HK-2 (cell line): ENCODE data around the gene FARP1.

Experiments
- DNase-seq: peaks from one replicate; pipeline ENCODE4 v3.0.0-alpha.2; 2018; ENCODE audit not compliant: unreplicated experiment

FARP1 gene

DNA sequence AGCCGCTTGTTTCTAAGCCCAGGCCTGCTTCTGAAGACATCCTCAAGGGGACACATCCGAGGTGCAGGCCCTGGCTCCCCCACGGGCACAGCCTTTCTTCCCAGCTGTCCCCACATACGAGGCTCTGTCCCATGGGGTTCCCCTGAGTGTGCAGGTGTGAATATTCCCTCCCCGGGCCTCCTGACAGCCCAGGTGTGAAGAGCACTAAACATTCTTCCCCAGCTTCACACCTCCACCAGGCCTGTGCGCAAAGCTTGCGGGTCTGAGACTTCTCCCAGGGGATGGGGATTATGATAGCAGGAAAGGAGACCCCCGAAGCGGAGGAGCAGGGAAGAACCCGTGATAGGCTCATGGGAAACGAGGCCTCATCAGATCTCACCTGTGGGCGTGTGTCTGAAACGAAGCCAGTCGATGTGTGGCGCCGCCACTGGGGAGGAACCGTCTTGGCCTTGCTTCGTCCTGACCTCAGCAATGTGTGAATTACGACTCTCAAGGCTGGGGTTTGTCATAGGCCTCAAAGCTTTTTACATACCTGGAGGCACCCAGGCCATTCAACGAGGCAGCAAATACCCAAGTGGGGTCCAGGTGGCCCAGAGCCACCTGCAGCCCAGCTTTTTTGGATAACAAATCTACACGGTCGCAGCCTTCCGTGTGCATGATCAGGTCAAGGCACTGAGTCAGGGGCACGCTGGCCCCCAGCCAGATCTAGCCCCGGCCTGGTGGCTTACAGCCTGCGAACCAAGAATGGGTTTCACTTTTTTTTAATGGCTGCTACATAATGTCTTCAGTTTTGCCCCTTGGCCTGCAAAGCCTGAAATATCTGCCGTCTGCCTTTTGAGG lies 299.7 kb downstream of the FARP1 start:
- no peak for DNase-seq

GRCh38 chr13:98443329-98443728 lies 300.4 kb downstream of the FARP1 start:
- peak; percentile 67 for DNase-seq

- no peak for DNase-seq
Observed at GRCh38 chr13:98443800-98444325, 301.0 kb downstream of the FARP1 start.

DNA sequence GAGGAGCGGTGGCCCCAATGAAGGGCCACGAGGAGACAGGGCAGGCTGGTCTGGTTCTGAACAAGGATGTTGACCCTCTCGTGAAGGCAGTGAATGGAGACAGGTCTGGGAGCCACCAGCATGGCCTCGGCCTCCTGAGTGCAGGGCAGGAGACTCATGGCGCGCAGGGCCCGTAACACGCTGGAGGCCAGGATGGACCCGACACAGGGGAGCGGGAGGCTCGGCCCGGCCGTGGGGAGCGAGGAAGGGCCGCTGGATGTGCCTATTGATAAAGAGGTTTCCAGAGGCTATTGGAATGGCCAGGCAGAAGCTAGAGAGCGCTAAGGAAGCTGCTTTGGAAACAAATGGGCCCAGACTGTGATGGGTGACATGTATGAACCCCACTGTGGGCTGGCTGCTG lies 301.5 kb downstream of the FARP1 start:
- DNase-seq, result no peak

DNA sequence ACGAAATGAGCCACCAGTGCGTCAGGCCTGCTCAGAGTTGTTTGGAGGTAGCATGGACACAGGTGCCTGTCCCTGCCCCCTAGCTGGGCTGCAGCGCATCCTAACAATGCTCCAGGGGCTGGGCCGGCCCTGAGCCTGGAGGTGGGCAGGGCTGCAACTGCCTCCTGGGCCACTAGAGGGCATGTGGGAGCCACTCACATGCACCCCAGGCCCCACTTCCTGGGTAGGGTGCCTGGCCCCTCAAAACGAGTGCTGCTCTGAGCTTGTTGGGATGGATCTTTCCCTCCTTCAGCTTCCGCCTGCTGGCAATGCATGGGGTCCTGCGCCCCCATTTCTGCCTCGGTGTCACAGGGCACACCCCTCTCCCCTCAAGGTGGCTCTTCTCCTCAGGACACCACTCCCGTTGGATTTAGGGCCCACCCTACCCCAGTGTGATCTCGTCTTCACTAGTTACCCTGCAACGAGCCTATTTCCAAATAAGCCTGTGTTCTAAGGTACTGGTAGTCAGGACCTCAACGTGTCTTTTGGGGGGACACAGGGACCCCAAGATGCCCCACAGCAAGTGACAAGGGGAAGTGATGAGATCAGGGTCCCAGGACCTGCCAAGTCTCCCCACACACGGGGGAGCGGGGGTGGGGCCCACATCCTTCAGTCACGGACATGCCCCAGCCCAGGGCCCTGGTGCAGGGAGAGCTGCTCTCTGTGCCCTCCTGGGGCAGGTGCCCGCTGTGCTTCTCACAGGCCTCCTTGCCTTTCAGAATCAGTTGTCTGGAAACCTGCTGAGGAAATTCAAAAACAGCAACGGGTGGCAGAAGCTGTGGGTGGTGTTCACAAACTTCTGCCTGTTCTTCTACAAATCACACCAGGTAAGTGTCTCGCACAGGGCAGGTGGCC lies 302.7 kb downstream of the FARP1 start:
- peak; percentile 65 for DNase-seq

DNA sequence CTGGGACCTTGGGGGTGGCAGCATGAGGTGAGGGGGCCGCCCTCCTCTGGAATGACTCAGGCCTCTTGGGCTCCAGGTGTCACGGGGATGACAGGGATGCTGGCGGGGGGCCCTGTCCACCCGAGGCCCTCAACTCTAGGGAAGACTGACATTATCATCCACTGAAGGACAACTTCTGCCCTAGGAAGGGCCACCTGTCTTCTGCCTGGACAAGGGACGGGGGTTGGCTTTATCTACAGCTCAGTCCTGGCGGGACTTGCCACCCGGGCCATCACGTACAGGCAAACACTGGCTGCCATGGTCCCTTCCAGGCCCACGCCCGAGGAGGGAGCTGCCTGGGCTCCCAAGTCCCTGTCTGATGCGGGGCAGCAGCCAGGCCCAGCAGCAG lies 303.3 kb downstream of the FARP1 start:
- no peak for DNase-seq

DNA sequence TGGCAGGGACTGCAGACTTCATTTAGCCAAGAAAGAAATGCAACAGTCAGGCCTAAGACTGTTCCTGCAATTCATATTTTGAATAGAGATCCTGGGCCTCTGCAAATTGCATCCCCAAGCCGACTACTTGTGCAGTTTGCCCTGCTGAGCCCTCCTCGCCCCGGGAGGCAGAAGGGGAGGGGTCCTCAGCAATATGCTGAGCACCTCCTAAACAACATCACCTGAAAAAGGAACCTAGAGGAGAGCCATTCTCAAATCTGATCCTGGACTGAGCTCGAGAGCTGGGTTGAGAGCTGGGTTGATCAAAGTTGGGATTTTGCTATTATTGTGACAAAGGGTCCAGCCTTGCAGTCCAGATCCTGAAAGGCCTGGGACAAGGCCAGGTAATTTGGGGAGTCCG lies 304.2 kb downstream of the FARP1 start:
- DNase-seq, result no peak

DNA sequence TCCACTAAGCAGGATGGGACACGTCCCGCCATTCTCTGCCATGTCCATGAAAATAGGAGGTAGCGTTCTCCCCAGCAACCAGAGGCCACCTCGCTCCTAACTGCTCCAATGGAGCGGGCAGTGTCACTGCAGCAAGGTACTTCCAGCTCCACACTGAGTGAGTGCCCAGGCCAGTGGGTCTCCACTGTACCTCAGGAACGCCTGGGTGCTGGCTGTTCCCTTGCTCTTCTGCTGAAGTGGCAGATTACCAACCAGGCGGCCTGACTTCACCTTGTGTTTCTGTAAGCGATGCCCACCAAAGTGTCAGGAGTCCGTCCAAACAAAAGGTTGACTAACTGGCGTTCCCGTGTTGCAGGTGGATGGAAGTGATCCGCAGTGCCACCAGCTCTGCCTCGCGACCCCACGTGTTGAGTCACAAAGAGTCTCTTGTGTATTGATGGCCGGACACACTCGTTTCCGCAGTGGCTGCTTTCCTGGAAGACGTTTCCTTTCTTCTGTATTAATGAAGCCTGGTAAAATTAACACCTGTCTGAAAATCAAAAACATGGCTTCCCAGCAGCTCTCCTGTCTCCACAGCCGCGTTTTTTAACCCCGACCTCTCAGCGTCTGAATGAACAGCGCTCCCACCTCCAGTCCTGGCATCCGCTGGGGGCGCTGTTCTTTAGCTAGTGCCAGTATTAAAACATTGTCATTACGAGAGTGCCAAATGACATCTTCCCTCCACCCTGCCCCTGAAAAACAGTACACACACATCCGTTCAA lies 305.2 kb downstream of the FARP1 start:
- no peak for DNase-seq

DNA sequence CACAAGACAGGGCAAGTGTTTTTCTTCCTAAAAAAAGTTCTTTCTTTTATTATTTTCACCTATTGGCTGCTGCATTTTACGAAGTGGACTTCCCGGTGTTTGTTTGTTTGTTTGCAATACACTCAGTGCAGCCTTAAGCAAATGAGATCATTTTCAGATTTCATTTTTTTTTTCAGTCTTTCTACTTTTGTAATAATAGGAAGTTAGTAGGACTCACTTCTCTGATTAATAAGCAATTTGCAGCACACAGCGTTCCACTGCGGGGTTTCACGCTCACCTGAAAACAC lies 305.7 kb downstream of the FARP1 start:
- no peak for DNase-seq

GRCh38 chr13:98449273-98449672 lies 306.4 kb downstream of the FARP1 start:
- no peak for DNase-seq

GRCh38 chr13:98450026-98450425 lies 307.1 kb downstream of the FARP1 start:
- no peak for DNase-seq

DNA sequence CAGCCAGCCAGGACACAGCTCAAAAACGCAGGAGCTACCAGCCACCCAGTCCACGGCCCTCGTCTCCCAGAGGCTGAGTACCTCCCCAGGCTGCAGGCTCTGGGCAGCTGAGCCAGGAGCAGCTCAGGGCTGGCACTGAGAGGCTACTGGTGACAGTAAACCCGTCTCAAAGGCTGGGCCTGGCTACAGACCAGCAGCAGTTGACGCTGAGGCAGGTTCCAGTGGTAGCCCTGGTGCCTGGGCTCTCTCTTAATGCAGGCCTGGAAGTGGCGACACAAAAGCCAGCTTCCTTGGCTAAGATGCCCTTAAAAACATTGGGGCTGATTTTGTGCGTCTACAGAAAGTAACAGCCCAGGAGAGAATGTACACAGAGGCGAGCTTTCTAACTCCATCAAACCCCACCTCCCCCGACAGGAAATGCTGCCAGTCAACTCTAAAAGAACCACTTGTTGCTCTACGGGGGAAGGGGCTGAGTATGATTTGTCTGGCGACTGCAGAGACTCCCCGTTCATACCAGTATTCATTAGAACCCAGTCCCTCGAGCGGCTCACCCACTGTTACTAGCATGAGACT lies 307.7 kb downstream of the FARP1 start:
- DNase-seq, result no peak

DNA sequence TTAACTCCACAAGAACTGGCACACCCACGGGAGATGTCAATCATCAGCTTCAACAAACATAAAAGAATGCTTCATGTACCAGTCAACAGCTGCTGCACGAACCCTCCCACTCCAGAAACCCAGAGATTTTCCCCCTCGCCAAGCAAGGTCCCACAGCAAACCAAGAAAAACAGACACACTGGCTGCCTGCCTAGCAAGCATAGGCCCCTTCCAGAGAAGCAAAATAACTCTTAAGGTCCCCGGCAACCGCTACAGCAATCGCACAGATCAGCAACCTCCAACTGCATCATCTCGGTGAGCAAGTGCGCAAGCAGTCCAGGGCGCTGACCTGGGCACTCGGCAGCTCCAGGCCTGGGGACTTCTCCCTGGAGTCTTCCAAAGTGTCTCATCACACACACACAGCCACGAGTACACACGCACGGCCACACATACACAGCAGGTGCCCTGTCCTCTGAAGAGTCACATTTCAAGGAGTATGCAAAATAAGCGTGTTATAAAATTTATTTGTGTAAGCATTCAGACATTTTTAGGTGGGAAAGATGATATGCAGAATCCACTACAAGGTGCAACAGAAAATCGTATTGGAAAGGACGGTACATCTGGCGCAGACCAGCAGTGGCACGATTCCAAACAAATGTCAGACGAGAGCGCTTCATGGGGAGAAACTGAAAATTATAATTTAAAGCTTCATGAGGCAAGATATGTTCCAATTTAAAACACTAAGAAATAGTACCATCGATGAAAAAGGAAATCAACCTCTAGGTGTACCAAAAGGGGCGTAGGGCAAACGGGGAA lies 309.0 kb downstream of the FARP1 start:
- no peak for DNase-seq

DNA sequence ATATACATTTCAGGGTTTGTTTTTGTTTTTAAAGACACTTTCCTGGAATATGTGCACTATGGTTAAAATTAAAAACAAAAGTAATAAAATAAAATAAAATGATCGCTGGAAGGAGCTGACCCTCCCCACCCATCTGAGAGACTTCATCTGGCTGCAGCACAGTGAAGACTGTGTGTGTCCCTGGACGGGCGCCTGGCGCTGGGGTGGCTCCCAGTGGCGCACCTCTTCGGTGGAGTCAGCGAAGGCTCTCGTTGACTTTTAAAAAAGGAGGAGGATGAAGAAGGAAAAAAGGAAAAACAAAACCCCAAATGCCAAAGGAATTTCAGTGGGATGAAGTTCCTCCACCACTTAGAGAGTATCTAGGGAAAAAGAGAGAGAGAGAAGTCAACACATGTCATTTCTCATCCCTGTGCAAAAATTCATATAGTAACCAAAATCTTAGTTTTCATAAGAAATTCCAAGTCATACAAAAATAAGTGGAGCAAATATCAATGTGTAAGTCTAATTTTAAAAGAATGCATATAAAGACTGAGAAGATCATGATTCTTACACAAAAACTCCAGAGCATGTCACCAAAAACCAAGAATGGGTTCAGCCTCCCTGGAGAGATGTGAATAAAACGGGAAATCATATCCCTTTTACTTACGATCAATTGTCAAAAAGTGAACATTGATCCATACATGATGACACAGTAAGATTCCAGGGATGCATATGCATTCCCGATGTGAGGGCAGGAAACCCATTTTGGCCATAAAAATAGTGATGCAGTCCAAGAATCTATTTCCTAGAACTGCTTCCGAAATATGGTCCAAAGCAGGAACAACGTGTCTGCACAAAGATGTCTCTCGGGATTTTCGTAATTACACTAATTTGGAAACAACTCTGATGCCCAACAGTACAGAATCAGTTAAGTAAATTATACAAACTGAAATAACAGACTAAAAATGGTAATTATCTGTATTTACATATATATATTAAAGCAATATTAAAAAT lies 310.3 kb downstream of the FARP1 start:
- no peak for DNase-seq

GRCh38 chr13:98454389-98454881 lies 311.5 kb downstream of the FARP1 start:
- DNase-seq, result no peak

GRCh38 chr13:98456413-98456845 lies 313.5 kb downstream of the FARP1 start:
- DNase-seq, result no peak

DNA sequence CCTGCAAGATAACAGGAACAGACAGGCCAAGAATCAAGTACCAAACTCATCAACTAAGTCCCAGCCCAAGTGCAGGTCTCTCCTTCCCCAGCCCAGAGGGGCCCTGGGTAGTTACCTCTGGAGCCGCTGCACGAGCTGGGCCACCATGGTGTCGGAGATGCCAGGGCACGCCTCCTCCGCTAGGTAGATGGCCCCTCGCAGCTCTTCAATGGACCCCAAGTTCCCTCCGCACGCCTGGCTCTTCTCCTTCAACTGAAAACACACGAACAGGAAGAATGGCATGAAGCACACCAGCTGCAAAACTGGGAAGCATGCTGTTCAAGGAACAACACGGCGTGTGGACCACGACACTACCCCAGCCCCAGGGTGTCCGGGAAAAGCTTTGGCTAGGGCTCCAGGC lies 314.2 kb downstream of the FARP1 start:
- DNase-seq, result no peak

DNA sequence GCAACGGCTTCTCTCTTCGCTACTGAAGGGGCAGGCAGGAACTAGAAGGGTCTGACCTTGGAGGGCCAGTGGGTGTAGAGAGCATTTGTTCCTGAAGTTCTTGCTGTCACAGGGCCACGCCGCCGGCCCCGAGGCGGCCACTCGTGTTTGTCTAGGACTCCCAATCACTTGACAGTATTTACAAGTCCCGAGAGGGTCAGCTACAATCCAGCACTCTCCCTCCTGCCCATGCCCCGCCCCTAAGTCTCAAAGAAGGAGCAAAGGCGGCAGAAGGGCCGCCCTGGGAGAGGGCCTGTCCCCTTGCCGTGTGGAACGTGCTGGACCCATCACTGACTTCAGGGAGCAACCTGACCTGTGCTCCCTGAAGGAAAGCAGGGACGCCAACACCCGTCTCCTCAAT lies 315.5 kb downstream of the FARP1 start:
- no peak for DNase-seq

- DNase-seq, result no peak
Observed at GRCh38 chr13:98459171-98459681, 316.3 kb downstream of the FARP1 start.
